Activated CD8-positive, alpha-beta memory T cell treated with anti-CD3 and anti-CD28 coated beads, Interleukin-2, amount 50 U/mL, for 48 hours (primary cell): ENCODE data around the gene SAMD1.
A peak's percentile ranks its signal among the peaks of the same experiment; 100 is the strongest.
"Not testable (repeated sequence)": the region's sequence is repeated elsewhere in the genome, so short reads cannot be mapped to it uniquely, and the experiment has no call there.

ENCODE experiments used
- DNase-seq: peaks from one replicate; pipeline ENCODE4 v3.0.0-alpha.2; 2020

SAMD1 gene

GRCh38 chr19:14059093-14059480, 31.5 kb downstream of the SAMD1 start:
- DNase-seq = peak; percentile 86

GRCh38 chr19:14058182-14059092, 32.1 kb downstream of the SAMD1 start:
- no peak for DNase-seq

- no peak for DNase-seq
Measured at GRCh38 chr19:14056741-14057356, 33.7 kb downstream of the SAMD1 start.

GRCh38 chr19:14056069-14056666, 34.4 kb downstream of the SAMD1 start:
- DNase-seq = no peak

GRCh38 chr19:14055396-14055795, 35.2 kb downstream of the SAMD1 start:
- DNase-seq = no peak

GRCh38 chr19:14054721-14055120, 35.8 kb downstream of the SAMD1 start:
- no peak for DNase-seq

- DNase-seq = no peak
Measured at GRCh38 chr19:14054099-14054498, 36.5 kb downstream of the SAMD1 start.

GRCh38 chr19:14053500-14053899, 37.1 kb downstream of the SAMD1 start:
- no peak for DNase-seq

GRCh38 chr19:14053032-14053431, 37.5 kb downstream of the SAMD1 start:
- no peak for DNase-seq

GRCh38 chr19:14052470-14052869, 38.1 kb downstream of the SAMD1 start:
- DNase-seq = no peak

- DNase-seq = no peak
Measured at GRCh38 chr19:14051980-14052379, 38.6 kb downstream of the SAMD1 start.

- DNase-seq = not testable (repeated sequence)
Measured at GRCh38 chr19:14050961-14051360, 39.6 kb downstream of the SAMD1 start.

- no peak for DNase-seq
Measured at GRCh38 chr19:14050512-14050911, 40.0 kb downstream of the SAMD1 start.

- peak; percentile 92 for DNase-seq
Measured at GRCh38 chr19:14048443-14049153, 42.0 kb downstream of the SAMD1 start.

GRCh38 chr19:14047866-14048265, 42.7 kb downstream of the SAMD1 start:
- not testable (repeated sequence) for DNase-seq

GRCh38 chr19:14042659-14043608, 47.6 kb downstream of the SAMD1 start:
- not testable (repeated sequence) for DNase-seq

- no peak for DNase-seq
Measured at GRCh38 chr19:14039181-14039580, 51.4 kb downstream of the SAMD1 start.
